Measurements from ENCODE around the gene HES2. TPM values are rescaled to one million over a fixed set of nuclear protein-coding genes. Genes with fewer than 3 reads are reported as not detected.

Gene HES2
- total RNA-seq, result under 0.01 TPM in 1 of 2 replicates, not detected in the other

GRCh38 chr1:6419804-6420453 is at the start of gene HES2:
Gene HES2 (minus strand): TSS chr1:6419919. CDS start chr1:6419820, 99 bp downstream.

GRCh38 chr1:6466023-6466422 is 46.3 kb upstream of the HES2 start, which contains the start of gene TNFRSF25:
Gene TNFRSF25 (minus strand): TSS chr1:6466173. CDS start chr1:6466107, 66 bp downstream.

GRCh38 chr1:6424619-6425593 is 5.2 kb upstream of the HES2 start, which contains the start of gene ESPN:
Gene ESPN (plus strand): TSS chr1:6424776. CDS start chr1:6424956, 180 bp downstream.

GRCh38 chr1:6393400-6394187 is 26.1 kb downstream of the HES2 start, which contains the start of gene ACOT7:
Gene ACOT7 (minus strand): TSS chr1:6393767. CDS start chr1:6393399, 368 bp downstream.

Small RNA genes lying within 50 kb of the gene (small RNA-seq; reads per million reads assigned to genes)
- not detected for gene MIR4252

Other genes with a start within 250 kb of the HES2 start
- gene CHD5, start 239.6 kb downstream of the HES2 start, total RNA-seq, result 0.11 and 0.13 TPM in 2 replicates
- 118 and 161 TPM in 2 replicates for gene RPL22, start 220.3 kb downstream of the HES2 start, total RNA-seq
- gene RNF207, start 213.8 kb downstream of the HES2 start, total RNA-seq, result 10.7 and 12.0 TPM in 2 replicates
- 75.9 and 86.5 TPM in 2 replicates for gene ICMT, start 184.0 kb downstream of the HES2 start, total RNA-seq
- not detected in 2 replicates for gene HES3, start 175.7 kb downstream of the HES2 start, total RNA-seq
- gene GPR153, start 158.8 kb downstream of the HES2 start, total RNA-seq, result 5.6 and 8.1 TPM in 2 replicates
- gene ACOT7, start 26.2 kb downstream of the HES2 start, total RNA-seq, result 25.9 and 32.6 TPM in 2 replicates
- gene ESPN, start 4.9 kb upstream of the HES2 start, total RNA-seq, result under 0.01 TPM in 1 of 2 replicates, not detected in the other
- gene TNFRSF25, start 46.3 kb upstream of the HES2 start, total RNA-seq, result 1.2 and 2.8 TPM in 2 replicates
- 3.9 and 5.0 TPM in 2 replicates for gene PLEKHG5, start 71.7 kb upstream of the HES2 start, total RNA-seq
- gene NOL9, start 134.6 kb upstream of the HES2 start, total RNA-seq, result 36.1 and 38.3 TPM in 2 replicates
- gene TAS1R1, start 135.4 kb upstream of the HES2 start, total RNA-seq, result 0.26 and 0.43 TPM in 2 replicates
- 9.9 and 10.8 TPM in 2 replicates for gene ZBTB48, start 160.1 kb upstream of the HES2 start, total RNA-seq
- 37.1 and 40.0 TPM in 2 replicates for gene KLHL21, start 182.9 kb upstream of the HES2 start, total RNA-seq
- gene PHF13, start 193.8 kb upstream of the HES2 start, total RNA-seq, result 12.8 and 15.9 TPM in 2 replicates
- gene THAP3, start 204.9 kb upstream of the HES2 start, total RNA-seq, result 14.6 and 14.9 TPM in 2 replicates